Neuronal stem cell (in vitro differentiated cells): ENCODE data around the gene EFCAB7.

ENCODE experiments used
- DNase-seq: peaks from one replicate; pipeline ENCODE4 v3.0.0-alpha.2; 2013; ENCODE audit warnings: low spot score
- H2AFZ ChIP-seq: one replicate; pipeline ENCODE4 v1.6.1; 2013; ENCODE audit warnings: mild to moderate bottlenecking, low read length, inconsistent platforms
- H2AK5ac ChIP-seq: 2 replicates; pipeline ENCODE4 v1.6.1; 2013; ENCODE audit warnings: low read depth, mild to moderate bottlenecking, inconsistent platforms, low read length, moderate library complexity, mixed read lengths
- H2BK120ac ChIP-seq: 2 replicates; pipeline ENCODE4 v1.6.1; 2013; ENCODE audit warnings: low read depth, mild to moderate bottlenecking, inconsistent platforms, low read length, moderate library complexity, mixed read lengths
- H2BK12ac ChIP-seq: one replicate; pipeline ENCODE4 v1.6.1; 2013; ENCODE audit warnings: low read length, inconsistent platforms
- H2BK15ac ChIP-seq: 2 replicates; pipeline ENCODE4 v1.6.1; 2013; ENCODE audit warnings: mild to moderate bottlenecking, low read length, inconsistent platforms, mixed read lengths
- H2BK5ac ChIP-seq: one replicate; pipeline ENCODE4 v1.6.1; 2013; ENCODE audit warnings: inconsistent platforms, mild to moderate bottlenecking, low read length, moderate library complexity
- H3K14ac ChIP-seq: one replicate; pipeline ENCODE4 v1.6.1; 2013; ENCODE audit warnings: low read length, inconsistent platforms
- H3K18ac ChIP-seq: 2 replicates; pipeline ENCODE4 v1.6.1; 2013; ENCODE audit warnings: low read length, inconsistent platforms
- H3K23ac ChIP-seq: 2 replicates; pipeline ENCODE4 v1.6.1; 2013; ENCODE audit warnings: low read depth, mild to moderate bottlenecking, mixed read lengths, low read length, inconsistent platforms; ENCODE audit not compliant: poor library complexity
- H3K27ac ChIP-seq: replicated peaks from 3 replicates; pipeline ENCODE4 v1.5.1; 2013; ENCODE audit warnings: low read length, inconsistent platforms
- H3K27me3 ChIP-seq, 3 experiments: 2 replicates each; pipeline ENCODE4 v1.6.1; 2013; ENCODE audit warnings: low read length in 3 of 3, mild to moderate bottlenecking in 2 of 3, inconsistent platforms in 1 of 3, low read depth in 1 of 3, mixed read lengths in 1 of 3, moderate library complexity in 1 of 3; ENCODE audit not compliant: control insufficient read depth in 3 of 3, insufficient read depth in 3 of 3
- H3K36me3 ChIP-seq, 2 donors: replicated peaks in 1 of 2; 2 replicates each; pipeline ENCODE4 v1.6.1; 2013; ENCODE audit warnings: low read length in 2 of 2; ENCODE audit not compliant: control insufficient read depth in 2 of 2, insufficient read depth in 2 of 2
- H3K4ac ChIP-seq: 2 replicates; pipeline ENCODE4 v1.6.1; 2013; ENCODE audit warnings: inconsistent platforms, mild to moderate bottlenecking, low read length, moderate library complexity
- H3K4me1 ChIP-seq, 2 donors: 1 replicate in 1 of 2; 2 replicates in 1 of 2; pipeline ENCODE4 v1.6.1; 2013; ENCODE audit warnings: low read length in 2 of 2, low read depth in 1 of 2; ENCODE audit not compliant: control insufficient read depth in 2 of 2, insufficient read depth in 1 of 2
- H3K4me2 ChIP-seq: one replicate; pipeline ENCODE4 v1.6.1; 2013; ENCODE audit warnings: mild to moderate bottlenecking, low read length, inconsistent platforms; ENCODE audit not compliant: insufficient read depth, poor library complexity, severe bottlenecking
- H3K4me3 ChIP-seq, 2 donors: 2 replicates each; pipeline ENCODE4 v1.5.1; 2013; ENCODE audit warnings: low read length in 2 of 2, mild to moderate bottlenecking in 2 of 2, inconsistent platforms in 1 of 2, moderate library complexity in 1 of 2
- H3K79me1 ChIP-seq: one replicate; pipeline ENCODE4 v1.6.1; 2013; ENCODE audit warnings: low read depth, mild to moderate bottlenecking, inconsistent platforms, low read length, moderate library complexity
- H3K9ac ChIP-seq: one replicate; pipeline ENCODE4 v1.6.1; 2013; ENCODE audit warnings: mild to moderate bottlenecking, low read depth, low read length, inconsistent platforms; ENCODE audit not compliant: poor library complexity
- H3K9me3 ChIP-seq, 2 donors: replicated peaks in 1 of 2; 2 replicates each; pipeline versions ENCODE3 to v1.6.1; 2013; ENCODE audit warnings: low read length in 2 of 2, mild to moderate bottlenecking in 2 of 2, inconsistent platforms in 1 of 2, low read depth in 1 of 2, mixed read lengths in 1 of 2, moderate library complexity in 1 of 2; ENCODE audit not compliant: control insufficient read depth in 2 of 2, insufficient read depth in 1 of 2
- H4K8ac ChIP-seq: one replicate; pipeline ENCODE4 v1.6.1; 2013; ENCODE audit warnings: low read depth, mild to moderate bottlenecking, inconsistent platforms, low read length, moderate library complexity
- H4K91ac ChIP-seq: one replicate; pipeline ENCODE4 v1.6.1; 2013; ENCODE audit warnings: low read length, low read depth, mild to moderate bottlenecking, inconsistent platforms; ENCODE audit not compliant: poor library complexity
- WGBS, 2 donors: extraction: QIAGEN DNeasy Blood & Tissue Kit; methylation state at CpG; one replicate each; pipeline ENCODE4 v1.1.7; 2013; ENCODE audit warnings: missing lambda C conversion rate in 2 of 2, mixed read lengths in 1 of 2; ENCODE audit not compliant: insufficient read length in 2 of 2, insufficient replicate concordance in 1 of 2; ENCODE audit errors: extremely low coverage in 2 of 2; 5-methylcytosine and 5-hydroxymethylcytosine counted together

EFCAB7 gene

GRCh38 chr1:63600248-63600647, 76.9 kb downstream of the EFCAB7 start:
- H3K18ac ChIP-seq: no peak overlapping the region

GRCh38 chr1:63601061-63601460, 77.7 kb downstream of the EFCAB7 start:
- no peak overlapping the region for H2AK5ac ChIP-seq
- no peak overlapping the region for H2BK120ac ChIP-seq
- H3K27me3 ChIP-seq: no peaks in the 10 kb centered on the region
- no CpG with 5 or more reads among the region's 3 CpGs for WGBS, 2 donors
- no peak overlapping the region for H4K8ac ChIP-seq
- no peak overlapping the region for H3K14ac ChIP-seq
- no peak overlapping the region for H3K23ac ChIP-seq
- H3K9ac ChIP-seq: no peak overlapping the region
- H3K36me3 ChIP-seq: no peaks in the 10 kb centered on the region
- H3K27ac ChIP-seq: no peak overlapping the region
- H2BK12ac ChIP-seq: no peak overlapping the region
- H3K18ac ChIP-seq: no peak overlapping the region
- H3K4ac ChIP-seq: no peak overlapping the region
- H2BK15ac ChIP-seq: no peak overlapping the region
- H3K9me3 ChIP-seq: no peaks in the 10 kb centered on the region
- no peak overlapping the region for H3K4me2 ChIP-seq
- no peak for DNase-seq
- no peak overlapping the region for H4K91ac ChIP-seq
- H3K79me1 ChIP-seq: no peaks in the 10 kb centered on the region
- no peak overlapping the region for H3K4me3 ChIP-seq
- H3K4me1 ChIP-seq: no peaks in the 10 kb centered on the region
- no peak overlapping the region for H2BK5ac ChIP-seq
- H2AFZ ChIP-seq: no peak overlapping the region

More at GRCh38 chr1:63600248-63600647, 76.9 kb downstream of the EFCAB7 start:
- no peak overlapping the region for H2AK5ac ChIP-seq
- H3K14ac ChIP-seq: no peak overlapping the region
- H4K91ac ChIP-seq: no peak overlapping the region
- H2BK5ac ChIP-seq: no peak overlapping the region
- H2AFZ ChIP-seq: no peak overlapping the region
- no peak overlapping the region for H3K9ac ChIP-seq
- no peak overlapping the region for H2BK15ac ChIP-seq
- H3K4me3 ChIP-seq: no peak overlapping the region
- no peak overlapping the region for H4K8ac ChIP-seq
- H3K4me2 ChIP-seq: no peak overlapping the region
- H2BK120ac ChIP-seq: no peak overlapping the region
- no peak overlapping the region for H3K27ac ChIP-seq
- peaks cover 0 to 4% (median 0%) of the 10 kb centered on the region in 3 experiments for H3K27me3 ChIP-seq
- no peaks in the 10 kb centered on the region for H3K4me1 ChIP-seq
- DNase-seq: no peak
- no peak overlapping the region for H3K4ac ChIP-seq
- H2BK12ac ChIP-seq: no peak overlapping the region
- no peak overlapping the region for H3K23ac ChIP-seq
- no peaks in the 10 kb centered on the region for H3K9me3 ChIP-seq
- WGBS, 2 donors: no CpG with 5 or more reads among the region's 5 CpGs
- H3K36me3 ChIP-seq: no peaks in the 10 kb centered on the region
- H3K79me1 ChIP-seq: no peaks in the 10 kb centered on the region

GRCh38 chr1:63601463-63601862, 78.1 kb downstream of the EFCAB7 start:
- no peak overlapping the region for H4K91ac ChIP-seq
- no peak overlapping the region for H2BK120ac ChIP-seq
- no peak overlapping the region for H2BK15ac ChIP-seq
- H3K18ac ChIP-seq: no peak overlapping the region
- H4K8ac ChIP-seq: no peak overlapping the region
- no peak for DNase-seq
- no peak overlapping the region for H3K27ac ChIP-seq
- no peak overlapping the region for H3K4me3 ChIP-seq
- no peak overlapping the region for H2BK12ac ChIP-seq
- H2AK5ac ChIP-seq: no peak overlapping the region
- no peak overlapping the region for H2BK5ac ChIP-seq
- no peak overlapping the region for H3K14ac ChIP-seq
- H3K79me1 ChIP-seq: no peaks in the 10 kb centered on the region
- H3K27me3 ChIP-seq: no peaks in the 10 kb centered on the region
- H3K36me3 ChIP-seq: no peaks in the 10 kb centered on the region
- H3K9ac ChIP-seq: no peak overlapping the region
- H3K9me3 ChIP-seq: no peaks in the 10 kb centered on the region
- no peak overlapping the region for H2AFZ ChIP-seq
- H3K23ac ChIP-seq: no peak overlapping the region
- no peaks in the 10 kb centered on the region for H3K4me1 ChIP-seq
- no peak overlapping the region for H3K4ac ChIP-seq
- H3K4me2 ChIP-seq: no peak overlapping the region
- WGBS, 2 donors: no CpG with 5 or more reads among the region's 4 CpGs

GRCh38 chr1:63601912-63602311, 78.6 kb downstream of the EFCAB7 start:
- H2BK12ac ChIP-seq: no peak overlapping the region
- H3K18ac ChIP-seq: no peak overlapping the region
- H2BK15ac ChIP-seq: no peak overlapping the region
- H3K23ac ChIP-seq: no peak overlapping the region
- H2BK5ac ChIP-seq: no peak overlapping the region
- WGBS, 2 donors: no CpG with 5 or more reads among the region's 1 CpG
- H3K4ac ChIP-seq: no peak overlapping the region
- H2BK120ac ChIP-seq: no peak overlapping the region
- no peak overlapping the region for H2AK5ac ChIP-seq
- H2AFZ ChIP-seq: no peak overlapping the region
- no peaks in the 10 kb centered on the region for H3K36me3 ChIP-seq
- no peak overlapping the region for H3K27ac ChIP-seq
- no peak overlapping the region for H3K4me2 ChIP-seq
- H4K91ac ChIP-seq: no peak overlapping the region
- no peak overlapping the region for H3K9ac ChIP-seq
- H3K9me3 ChIP-seq: no peaks in the 10 kb centered on the region
- DNase-seq: no peak
- no peak overlapping the region for H3K14ac ChIP-seq
- H3K79me1 ChIP-seq: no peaks in the 10 kb centered on the region
- H3K4me3 ChIP-seq: no peak overlapping the region
- no peaks in the 10 kb centered on the region for H3K4me1 ChIP-seq
- H3K27me3 ChIP-seq: no peaks in the 10 kb centered on the region
- H4K8ac ChIP-seq: no peak overlapping the region
